Kidney epithelial cell (primary cell): ENCODE results near the gene GLYATL3. TPM values are rescaled to one million over a fixed set of nuclear protein-coding genes. Genes with fewer than 3 reads are reported as not detected.

ENCODE experiments used
- DNase-seq: peaks from one replicate; pipeline ENCODE4 v3.0.0-alpha.2; 2010; ENCODE audit warnings: low read depth
- H3K27me3 ChIP-seq: 2 replicates; pipeline ENCODE4 v1.6.0; 2011; ENCODE audit warnings: low read length; ENCODE audit not compliant: control insufficient read depth, insufficient read depth
- H3K36me3 ChIP-seq: 2 replicates; pipeline ENCODE4 v1.5.1; 2011; ENCODE audit warnings: low read length; ENCODE audit not compliant: control insufficient read depth, insufficient read depth
- H3K4me3 ChIP-seq: 2 replicates; pipeline ENCODE4 v1.5.1; 2011; ENCODE audit warnings: low read depth, mild to moderate bottlenecking, control low read depth, low read length
- CTCF ChIP-seq: IDR thresholded peaks from 2 replicates; pipeline ENCODE4 v1.5.1; 2011; ENCODE audit warnings: mild to moderate bottlenecking, moderate library complexity, low read length, control low read depth, inconsistent platforms; ENCODE audit not compliant: insufficient read depth, poor library complexity, severe bottlenecking
- total RNA-seq: library from RNA; depleted of rRNA; stranded (reverse); fragments of >200 nt; gene quantifications from 2 replicates; pipeline ENCODE4 v1.2.3, GENCODE V29; 2015

Gene GLYATL3
- total RNA-seq, 1 donor from 2014 or later: not detected

GRCh38 chr6:49570474-49571079 is 70.9 kb downstream of the GLYATL3 start:
- TF ChIP-seq CTCF: no peak
- H3K27me3 ChIP-seq: no peaks in the 10 kb centered on the region
- no peak overlapping the region for H3K4me3 ChIP-seq
- H3K36me3 ChIP-seq: no peaks in the 10 kb centered on the region
- DNase-seq: no peak

- no peak for TF ChIP-seq CTCF
- Histone ChIP-seq H3K36me3 (no peaks in the 10 kb centered on the region), H3K4me3 (no peak overlapping the region), H3K27me3 (no peaks in the 10 kb centered on the region)
- DNase-seq: no peak
Observed at GRCh38 chr6:49576618-49577017, 76.9 kb downstream of the GLYATL3 start.

Other genes starting within 250 kb of the GLYATL3 start
- 13.0 and 13.8 TPM in 2 replicates for gene MMUT, start 36.7 kb upstream of the GLYATL3 start, total RNA-seq
- 3.3 and 10.5 TPM in 2 replicates for gene CENPQ, start 36.6 kb upstream of the GLYATL3 start, total RNA-seq
- gene C6orf141, start 50.7 kb downstream of the GLYATL3 start, total RNA-seq: 3.7 and 6.5 TPM in 2 replicates
- gene RHAG, start 136.9 kb downstream of the GLYATL3 start, total RNA-seq: not detected in 2 replicates
- not detected in 2 replicates for gene CRISP2, start 213.6 kb downstream of the GLYATL3 start, total RNA-seq
- gene CRISP3, start 244.5 kb downstream of the GLYATL3 start, total RNA-seq: not detected in 2 replicates